ENCODE data around the gene MC1R. TPM values are rescaled to one million over a fixed set of nuclear protein-coding genes. Genes with fewer than 3 reads are reported as not detected.

Gene MC1R
- total RNA-seq, 1 donor from 2014 or later, result 2.9 TPM

GRCh38 chr16:89969741-89970410 lies 51.2 kb downstream of the MC1R start:
- peaks cover 16% of the 10 kb centered on the region for H3K27me3 Mint-ChIP-seq (ENCODE audit: unreplicated experiment)
- no peak for TF ChIP-seq CTCF (IDR thresholded peaks at IDR 0.05; ENCODE audit: unreplicated experiment)
- peaks cover 20% of the 10 kb centered on the region for H3K36me3 Mint-ChIP-seq (ENCODE audit: low read depth, unreplicated experiment)
- no peak for DNase-seq (ENCODE audit: low spot score)
- H3K4me1 Mint-ChIP-seq (ENCODE audit: unreplicated experiment), result peaks cover 31% of the 10 kb centered on the region
- H3K4me3 Mint-ChIP-seq (ENCODE audit: unreplicated experiment), result peak overlapping the region; percentile 4
- no peaks in the 10 kb centered on the region for H3K9me3 Mint-ChIP-seq (ENCODE audit: unreplicated experiment)
- no peak overlapping the region for H3K27ac Mint-ChIP-seq (ENCODE audit: unreplicated experiment)

Other genes with a start within 250 kb of the MC1R start
- gene CDK10, start 232.2 kb upstream of the MC1R start, total RNA-seq (ENCODE audit: unreplicated experiment), result 83.2 TPM
- 7.5 TPM for gene SPATA2L, start 217.2 kb upstream of the MC1R start, total RNA-seq (ENCODE audit: unreplicated experiment)
- gene VPS9D1, start 198.0 kb upstream of the MC1R start, total RNA-seq (ENCODE audit: unreplicated experiment), result 12.2 TPM
- 25.4 TPM for gene ZNF276, start 197.3 kb upstream of the MC1R start, total RNA-seq (ENCODE audit: unreplicated experiment)
- 29.1 TPM for gene FANCA, start 102.2 kb upstream of the MC1R start, total RNA-seq (ENCODE audit: unreplicated experiment)
- gene SPIRE2, start 90.4 kb upstream of the MC1R start, total RNA-seq (ENCODE audit: unreplicated experiment), result 7.9 TPM
- gene TCF25, start 45.3 kb upstream of the MC1R start, total RNA-seq (ENCODE audit: unreplicated experiment), result 210 TPM
- gene TUBB3, start 4.5 kb downstream of the MC1R start, total RNA-seq (ENCODE audit: unreplicated experiment), result 95.7 TPM
- 65.5 TPM for gene DEF8, start 29.9 kb downstream of the MC1R start, total RNA-seq (ENCODE audit: unreplicated experiment)
- gene DBNDD1, start 100.6 kb downstream of the MC1R start, total RNA-seq (ENCODE audit: unreplicated experiment), result 36.8 TPM
- not detected for gene PRDM7, start 158.5 kb downstream of the MC1R start, total RNA-seq (ENCODE audit: unreplicated experiment)